ENCODE measurements around the gene RAMP3.

DNA sequence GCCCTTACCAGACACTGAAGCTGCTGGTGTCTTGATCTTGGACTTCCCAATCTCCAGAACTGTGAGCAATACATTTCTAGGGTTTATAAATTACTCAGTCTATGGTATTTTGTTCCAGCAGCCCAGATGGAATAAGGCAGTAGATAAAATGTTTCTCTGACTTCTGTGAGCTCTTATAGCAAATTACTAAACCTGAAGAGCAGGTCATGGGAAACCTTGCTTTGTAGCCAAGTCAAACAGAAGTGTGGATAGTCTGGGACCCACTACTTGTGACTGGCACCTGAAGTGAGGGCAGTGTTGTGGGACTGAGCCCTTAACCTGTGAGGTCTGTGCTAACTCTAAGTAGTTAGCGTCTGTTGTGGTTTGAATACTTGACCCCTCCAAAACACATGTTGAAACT is 41.5 kb upstream of the RAMP3 start:
- TF ChIP-seq, protein P1, sequence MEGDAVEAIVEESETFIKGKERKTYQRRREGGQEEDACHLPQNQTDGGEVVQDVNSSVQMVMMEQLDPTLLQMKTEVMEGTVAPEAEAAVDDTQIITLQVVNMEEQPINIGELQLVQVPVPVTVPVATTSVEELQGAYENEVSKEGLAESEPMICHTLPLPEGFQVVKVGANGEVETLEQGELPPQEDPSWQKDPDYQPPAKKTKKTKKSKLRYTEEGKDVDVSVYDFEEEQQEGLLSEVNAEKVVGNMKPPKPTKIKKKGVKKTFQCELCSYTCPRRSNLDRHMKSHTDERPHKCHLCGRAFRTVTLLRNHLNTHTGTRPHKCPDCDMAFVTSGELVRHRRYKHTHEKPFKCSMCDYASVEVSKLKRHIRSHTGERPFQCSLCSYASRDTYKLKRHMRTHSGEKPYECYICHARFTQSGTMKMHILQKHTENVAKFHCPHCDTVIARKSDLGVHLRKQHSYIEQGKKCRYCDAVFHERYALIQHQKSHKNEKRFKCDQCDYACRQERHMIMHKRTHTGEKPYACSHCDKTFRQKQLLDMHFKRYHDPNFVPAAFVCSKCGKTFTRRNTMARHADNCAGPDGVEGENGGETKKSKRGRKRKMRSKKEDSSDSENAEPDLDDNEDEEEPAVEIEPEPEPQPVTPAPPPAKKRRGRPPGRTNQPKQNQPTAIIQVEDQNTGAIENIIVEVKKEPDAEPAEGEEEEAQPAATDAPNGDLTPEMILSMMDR (IDR thresholded peaks at IDR 0.05): no peak
- TF ChIP-seq POLR2A (IDR thresholded peaks at IDR 0.05): no peak
- TF ChIP-seq EP300 (IDR thresholded peaks at IDR 0.05): no peak
- no peak for TF ChIP-seq POLR2AphosphoS5 (IDR thresholded peaks at IDR 0.05)

Measured in suprapubic skin (tissue), 4 donors.